Measurements from ENCODE around the gene GIMAP6. TPM values are rescaled to one million over a fixed set of nuclear protein-coding genes. Genes with fewer than 3 reads are reported as not detected.
"Not testable (repeated sequence)": the region's sequence is repeated elsewhere in the genome, so short reads cannot be mapped to it uniquely, and the experiment has no call there.

Gene GIMAP6
- not detected in 2 replicates for total RNA-seq
- not detected for polyA plus RNA-seq (2012)

DNA sequence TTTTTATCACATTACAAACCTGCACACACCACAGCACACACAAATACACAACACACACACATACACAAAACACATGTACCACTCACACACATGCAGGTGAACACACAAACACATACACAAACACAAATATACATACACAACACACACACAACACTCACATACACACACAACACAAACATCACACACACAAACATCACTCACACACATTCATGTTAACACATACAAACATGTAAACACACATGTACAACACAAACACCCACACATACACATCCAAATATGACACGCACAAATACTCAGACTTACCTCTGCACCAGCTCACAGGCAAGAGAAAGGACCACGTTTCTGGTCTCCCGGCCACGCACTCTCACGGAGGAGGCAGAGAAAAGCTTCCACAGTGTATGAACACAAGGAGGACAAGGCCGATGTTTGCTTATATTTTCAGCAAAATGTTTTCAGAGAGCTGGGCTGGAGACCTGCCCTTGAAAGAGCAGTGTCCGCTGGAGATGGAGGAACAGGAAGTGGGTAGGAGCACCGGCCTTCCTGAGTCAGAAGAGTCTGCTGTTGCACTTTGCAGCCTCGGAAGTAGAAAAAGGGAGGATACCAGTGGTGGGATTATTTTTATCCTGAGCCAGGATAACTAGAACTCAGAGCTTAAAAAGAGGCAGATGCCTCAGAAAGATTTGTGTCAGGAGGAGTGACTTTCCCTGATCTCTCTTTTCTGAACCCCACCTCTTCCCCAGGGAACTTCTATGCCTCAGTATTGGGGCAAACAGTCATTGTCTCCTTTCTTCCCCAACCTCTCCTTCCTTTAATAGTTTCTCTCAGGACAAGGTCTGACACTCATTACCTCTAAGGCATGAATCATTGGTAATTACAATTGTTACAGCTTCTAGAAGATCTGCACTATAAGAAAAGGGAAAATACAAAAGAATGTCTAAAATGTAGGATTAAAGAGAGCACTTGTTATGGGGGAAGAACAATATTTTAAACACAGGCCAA, at the start of gene GIMAP6:
Gene GIMAP6 (minus strand): TSS at position 520 of the 999 bp plus-strand sequence. CDS start 2,243 bp downstream, outside the sequence.
- no peak for DNase-seq (ENCODE audit: low read depth)

DNA sequence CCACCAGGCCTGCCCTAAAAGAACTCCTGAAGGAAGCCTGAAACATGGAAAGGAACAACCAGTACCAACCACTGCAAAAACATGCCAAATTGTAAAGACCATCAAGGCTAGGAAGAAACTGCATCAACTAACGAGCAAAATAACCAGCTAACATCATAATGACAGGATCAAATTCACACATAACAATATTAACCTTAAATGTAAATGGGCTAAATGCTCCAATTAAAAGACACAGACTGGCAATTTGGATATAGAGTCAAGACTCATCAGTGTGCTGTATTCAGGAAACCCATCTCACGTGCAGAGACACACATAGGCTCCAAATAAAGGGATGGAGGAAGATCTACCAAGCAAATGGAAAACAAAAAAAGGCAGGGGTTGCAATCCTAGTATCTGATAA, 48.2 kb upstream of the GIMAP6 start:
- DNase-seq (ENCODE audit: low read depth) = not testable (repeated sequence)

DNA sequence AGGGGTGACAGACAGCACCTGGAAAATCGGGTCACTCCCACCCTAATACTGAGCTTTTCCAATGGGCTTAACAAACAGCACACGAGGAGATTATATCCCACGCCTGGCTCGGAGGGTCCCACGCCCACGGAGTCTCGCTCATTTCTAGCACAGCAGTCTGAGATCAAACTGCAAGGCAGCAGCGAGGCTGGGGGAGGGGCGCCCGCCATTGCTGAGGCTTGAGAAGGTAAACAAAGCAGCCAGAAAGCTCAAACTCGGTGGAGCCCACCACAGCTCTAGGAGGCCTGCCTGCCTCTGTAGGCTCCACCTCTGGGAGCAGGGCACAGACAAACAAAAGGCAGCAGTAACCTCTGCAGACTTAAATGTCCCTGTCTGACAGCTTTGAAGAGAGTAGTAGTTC, 46.4 kb upstream of the GIMAP6 start:
- not testable (repeated sequence) for DNase-seq (ENCODE audit: low read depth)

DNA sequence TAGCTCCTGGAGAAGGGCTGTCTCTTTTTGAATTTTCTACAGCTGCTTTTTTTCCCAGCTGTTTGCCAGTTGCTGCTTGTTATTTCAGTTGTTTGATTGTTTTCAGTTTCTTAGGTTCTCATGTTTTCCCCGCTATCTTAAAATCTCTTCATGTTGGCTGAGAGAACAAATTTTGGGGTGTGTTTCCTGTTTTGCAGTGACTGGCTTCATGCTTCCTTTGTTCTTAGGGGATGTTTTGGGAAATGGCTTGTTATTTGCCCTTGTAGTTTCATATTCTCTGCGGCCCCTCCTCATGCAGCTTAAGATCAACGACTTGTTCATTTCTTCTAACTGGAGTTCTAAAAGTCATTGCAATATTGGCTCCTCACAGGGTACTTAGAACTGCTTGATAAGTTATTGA, 44.7 kb upstream of the GIMAP6 start:
- DNase-seq (ENCODE audit: low read depth) = peak; percentile 3

DNA sequence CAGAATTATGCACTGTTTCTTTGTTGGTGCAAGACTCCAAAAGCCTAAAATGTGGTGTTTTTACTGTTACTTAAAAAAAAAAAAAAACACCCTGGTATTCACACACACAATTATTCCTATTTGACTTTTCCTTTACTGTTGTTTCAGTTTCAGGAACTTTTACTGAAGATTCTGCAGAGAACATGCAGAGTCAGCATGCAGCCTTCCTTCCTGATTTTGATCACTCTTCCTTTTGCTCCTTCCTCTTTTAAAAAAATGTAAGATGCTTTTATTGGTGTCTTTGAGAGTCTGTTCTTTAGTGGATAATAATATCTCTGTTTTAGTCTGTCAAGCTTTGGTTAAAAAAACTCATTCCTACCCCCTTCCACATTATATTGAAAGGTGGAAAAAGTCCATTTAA, 44.1 kb upstream of the GIMAP6 start:
- not testable (repeated sequence) for DNase-seq (ENCODE audit: low read depth)

DNA sequence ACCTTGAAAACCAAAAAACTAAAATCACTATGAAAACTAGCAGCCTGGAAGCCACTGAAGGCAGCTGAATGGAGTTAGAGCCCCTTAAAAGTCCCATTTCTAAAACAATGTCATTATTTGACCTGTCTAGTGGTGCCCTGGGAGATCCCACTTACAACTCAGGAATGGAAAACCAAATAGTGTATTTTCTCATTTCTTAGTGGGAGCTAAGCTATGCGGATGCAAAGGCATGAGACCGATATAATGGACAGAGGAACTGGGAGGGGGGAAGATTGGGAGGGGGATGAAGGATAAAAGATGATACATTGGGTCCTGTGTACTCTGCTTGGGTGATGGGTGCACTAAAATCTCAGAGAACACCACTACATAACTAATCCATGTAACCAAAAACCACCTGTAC, 43.5 kb upstream of the GIMAP6 start:
- DNase-seq (ENCODE audit: low read depth) = no peak

DNA sequence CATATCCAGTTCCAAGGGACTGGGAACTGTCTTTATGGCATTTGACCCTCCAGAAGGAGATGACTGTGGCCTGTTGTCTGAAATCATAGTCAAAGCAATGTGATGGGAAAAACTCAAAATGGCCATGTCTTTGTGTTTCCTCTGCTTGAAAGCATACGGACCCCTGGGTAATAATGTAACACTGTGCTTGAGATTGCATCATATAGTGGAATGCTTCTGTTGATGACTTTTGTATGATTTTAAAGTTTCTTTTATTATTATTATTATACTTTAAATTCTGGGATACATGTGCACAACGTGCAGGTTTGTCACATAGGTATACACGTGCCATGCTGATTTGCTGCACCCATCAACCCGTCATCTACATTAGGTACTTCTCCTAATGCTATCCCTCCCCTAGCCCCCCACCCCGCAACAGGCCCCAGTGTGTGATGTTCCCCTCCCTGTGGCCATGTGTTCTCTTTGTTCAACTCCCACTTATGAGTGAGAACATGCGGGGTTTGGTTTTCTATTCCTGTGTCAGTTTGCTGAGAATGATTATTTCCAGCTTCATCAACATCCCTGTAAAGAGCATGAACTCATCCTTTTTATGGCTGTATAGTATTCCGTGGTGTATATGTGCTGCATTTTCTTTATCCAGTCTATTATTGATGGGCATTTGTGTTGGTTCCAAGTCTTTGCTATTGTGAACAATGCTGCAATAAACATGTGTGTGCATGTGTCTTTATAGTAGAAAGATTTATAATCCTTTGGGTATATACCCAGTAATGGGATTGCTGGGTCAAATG, 39.8 kb upstream of the GIMAP6 start:
- not testable (repeated sequence) for DNase-seq (ENCODE audit: low read depth)

DNA sequence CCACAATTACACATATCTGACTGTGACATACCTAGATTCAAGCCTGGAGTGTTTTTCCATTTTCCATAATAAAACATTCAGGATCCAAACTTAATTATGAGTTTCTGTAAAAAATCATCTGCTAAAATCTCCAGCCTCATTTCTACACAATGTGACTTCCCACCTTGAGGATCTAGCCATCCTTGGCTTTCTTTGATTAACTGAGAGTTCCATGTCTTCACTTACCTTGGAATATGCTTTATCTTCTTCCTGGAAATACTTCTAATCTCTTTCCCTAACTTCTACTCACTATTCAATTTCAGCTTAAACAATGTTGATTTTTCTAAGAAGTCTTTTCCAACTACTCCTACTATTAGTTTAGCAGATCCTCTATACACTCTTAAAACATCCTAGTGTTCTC, 36.8 kb upstream of the GIMAP6 start:
- no peak for DNase-seq (ENCODE audit: low read depth)

DNA sequence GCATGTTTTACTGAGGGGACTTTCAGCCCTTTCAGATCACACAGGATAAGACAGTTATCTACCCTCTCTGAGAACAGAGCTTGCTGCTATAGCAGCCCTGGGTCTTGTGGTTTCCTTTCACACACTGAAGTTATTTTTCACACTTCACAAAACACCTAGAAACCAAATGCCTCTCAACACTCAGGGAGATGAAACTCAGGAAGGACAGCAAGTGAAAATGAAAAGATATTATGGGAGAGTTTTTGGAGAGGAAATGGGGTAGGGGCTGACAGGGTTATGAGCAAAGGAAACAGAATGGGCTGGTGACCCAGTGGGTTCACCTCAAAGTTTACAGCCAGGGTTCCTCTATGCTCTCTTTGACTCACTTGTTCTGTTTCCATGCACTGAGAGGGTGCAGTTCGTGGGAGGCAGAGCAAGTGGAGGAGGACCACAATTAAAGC, 36.3 kb upstream of the GIMAP6 start:
- DNase-seq (ENCODE audit: low read depth) = no peak

DNA sequence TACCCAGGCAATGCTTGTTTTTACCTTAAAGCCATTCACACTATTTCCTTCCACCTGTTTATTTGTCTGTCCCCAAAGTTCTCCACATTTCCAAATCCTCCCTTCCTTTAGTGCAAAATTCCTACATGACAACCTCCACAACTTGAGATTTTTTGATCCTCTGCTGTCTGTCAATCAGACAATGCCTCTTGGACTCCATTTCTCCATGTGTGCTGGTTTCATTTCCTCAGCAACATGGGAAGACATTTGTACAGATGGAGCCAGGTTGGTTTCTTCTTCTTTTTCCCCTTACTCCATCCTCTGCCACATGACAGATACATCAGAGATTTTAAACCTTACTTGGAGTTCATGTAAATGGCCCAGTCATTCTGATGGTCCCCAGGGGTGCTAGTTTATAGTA, 34.2 kb upstream of the GIMAP6 start:
- DNase-seq (ENCODE audit: low read depth) = no peak

DNA sequence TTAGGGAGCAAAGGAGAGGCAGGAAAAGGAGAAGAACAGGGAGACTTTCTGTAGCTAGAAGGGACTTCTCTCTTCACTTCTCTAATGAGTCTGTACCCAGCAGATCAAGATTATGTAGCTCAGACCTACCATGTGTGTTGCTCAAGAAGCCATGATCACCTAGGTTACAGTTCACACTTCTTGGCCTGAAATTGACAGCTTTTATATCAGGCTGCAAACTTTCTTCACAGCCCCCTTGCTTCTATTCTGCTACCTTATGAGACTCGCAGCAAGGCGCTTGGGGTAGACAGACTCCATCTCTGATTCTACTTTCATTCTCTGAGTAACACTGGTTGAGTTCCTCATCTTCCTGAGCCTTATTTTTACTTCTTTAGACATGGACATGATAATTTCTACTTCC, 33.7 kb upstream of the GIMAP6 start:
- DNase-seq (ENCODE audit: low read depth) = no peak

DNA sequence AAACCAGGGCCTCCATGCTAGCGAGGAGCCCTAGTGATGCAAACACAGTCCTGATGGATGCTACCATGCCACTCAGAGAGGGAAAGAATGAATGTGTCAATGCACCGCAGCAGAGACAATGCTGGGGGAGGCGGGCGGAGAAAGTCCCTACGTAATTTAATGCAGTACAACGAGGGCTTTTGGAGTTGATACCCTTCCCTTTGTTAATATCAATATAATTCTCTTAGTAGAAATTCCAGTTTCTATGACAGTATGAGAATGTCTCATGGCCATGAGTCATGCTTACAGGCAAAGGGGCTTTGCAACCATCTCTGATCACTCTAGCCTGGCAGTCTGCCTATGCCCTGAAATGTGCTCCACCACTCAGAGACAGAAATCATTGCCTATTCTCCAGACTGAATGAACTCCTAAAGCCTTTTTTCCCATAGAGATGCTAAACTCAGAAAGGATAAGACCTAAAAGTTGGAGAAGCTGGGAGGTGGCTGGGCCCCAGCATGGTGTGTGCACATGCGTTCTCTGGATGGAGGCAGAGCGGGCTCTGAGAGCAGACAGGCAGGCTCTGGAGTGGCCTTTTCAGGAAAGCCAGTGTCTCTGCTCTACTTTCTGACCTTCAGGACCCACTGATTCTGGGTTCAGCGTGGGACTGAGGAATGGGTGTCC, 33.0 kb upstream of the GIMAP6 start:
- no peak for DNase-seq (ENCODE audit: low read depth)

DNA sequence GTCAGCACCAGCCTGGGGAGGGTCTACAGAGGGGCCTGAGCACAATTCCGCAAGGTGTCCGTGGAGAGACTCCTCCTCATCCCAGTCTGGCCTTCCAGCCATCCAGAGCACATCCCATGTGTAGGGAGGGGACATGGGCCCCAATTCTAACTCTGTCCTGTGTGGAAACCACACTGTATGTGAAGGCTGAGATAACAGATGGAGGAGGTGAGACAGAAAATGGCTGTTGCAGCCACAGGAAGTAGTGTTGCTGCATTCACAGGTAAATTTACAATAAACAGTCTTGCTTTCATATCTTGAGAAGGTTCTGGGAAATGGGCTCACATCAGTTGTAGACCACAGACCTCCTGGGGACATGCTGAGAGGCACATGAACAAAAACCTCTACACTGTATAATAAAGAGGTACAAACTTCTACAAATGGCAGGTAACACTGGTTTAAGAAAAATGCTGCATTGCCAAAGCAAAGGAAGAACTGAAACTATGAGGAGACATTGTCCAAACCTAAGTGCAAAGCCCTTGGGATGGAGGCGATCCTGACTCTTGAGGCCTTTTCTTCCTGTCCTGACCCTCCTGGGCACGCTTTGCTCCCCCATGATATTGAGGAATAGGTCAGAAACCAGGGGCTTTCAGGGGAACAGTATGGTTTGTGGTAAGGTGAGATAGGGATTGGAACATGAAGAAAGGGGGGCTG, 31.8 kb upstream of the GIMAP6 start:
- DNase-seq (ENCODE audit: low read depth) = no peak

DNA sequence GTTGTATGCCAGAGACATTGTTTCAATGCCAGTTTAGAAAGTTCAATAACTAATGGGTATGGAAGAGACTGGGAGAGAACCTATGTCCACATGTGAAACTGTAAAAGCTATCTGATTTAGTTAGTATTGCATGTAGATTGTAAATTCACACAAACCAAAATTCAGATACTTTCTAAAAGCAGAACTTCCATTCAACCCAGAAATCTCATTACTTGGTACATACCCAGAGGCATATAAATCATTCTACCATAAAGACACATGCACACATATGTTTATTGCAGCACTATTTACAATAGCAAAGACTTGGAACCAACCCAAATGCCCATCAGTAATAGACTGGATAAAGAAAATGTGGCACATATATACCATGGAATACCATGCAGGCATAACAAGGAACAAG, 30.6 kb upstream of the GIMAP6 start:
- DNase-seq (ENCODE audit: low read depth) = not testable (repeated sequence)

DNA sequence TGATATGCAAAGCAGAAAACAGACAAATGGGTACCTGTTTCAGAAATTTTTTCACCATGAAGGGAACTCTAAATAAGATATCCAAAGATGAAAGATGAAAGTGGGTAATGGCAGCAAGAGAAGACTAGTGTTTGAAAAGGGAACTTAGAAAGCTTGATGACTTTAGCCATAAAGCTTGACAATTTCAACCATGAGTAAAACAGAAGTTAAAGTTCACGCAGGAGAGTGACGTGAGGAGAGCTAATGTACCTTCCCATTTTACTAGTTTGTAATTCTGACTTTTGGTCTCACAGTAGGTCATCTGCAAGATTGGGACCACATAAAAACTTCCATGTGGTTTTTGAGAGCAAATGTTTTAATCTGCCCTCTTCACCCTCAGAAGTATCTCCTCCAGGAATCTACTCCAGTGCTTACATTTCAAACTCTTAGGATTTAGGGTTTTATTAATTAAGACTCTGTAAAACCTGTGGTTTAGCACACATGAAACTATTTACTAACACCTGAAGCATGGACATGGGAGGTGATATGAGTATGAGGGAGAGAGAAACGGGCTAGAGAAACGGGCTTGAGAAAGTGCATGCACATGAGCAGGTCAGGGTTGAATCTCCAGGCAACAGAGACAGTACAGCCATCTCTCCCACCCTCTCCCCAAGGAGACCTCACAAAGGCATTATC, 28.9 kb upstream of the GIMAP6 start:
- DNase-seq (ENCODE audit: low read depth) = no peak

DNA sequence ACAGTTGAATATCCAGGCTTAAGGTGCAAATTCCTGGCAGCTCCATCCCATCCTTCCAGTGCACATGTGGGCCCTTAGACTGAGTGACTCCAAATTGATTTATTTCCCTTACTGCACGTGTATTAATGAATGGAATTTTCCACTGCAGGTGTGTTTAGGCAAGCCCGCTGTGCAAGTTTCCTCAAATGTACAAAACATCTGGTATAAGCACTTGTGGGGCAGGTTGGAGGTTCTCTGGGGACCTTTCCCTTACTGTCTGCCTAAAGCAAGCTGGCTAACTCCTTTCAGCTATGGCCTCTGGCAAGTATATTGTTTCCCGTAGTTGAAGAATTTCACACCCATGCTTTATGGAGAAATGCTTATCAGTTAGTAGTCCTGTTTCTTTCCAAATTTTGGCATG, 25.3 kb upstream of the GIMAP6 start:
- DNase-seq (ENCODE audit: low read depth) = no peak

DNA sequence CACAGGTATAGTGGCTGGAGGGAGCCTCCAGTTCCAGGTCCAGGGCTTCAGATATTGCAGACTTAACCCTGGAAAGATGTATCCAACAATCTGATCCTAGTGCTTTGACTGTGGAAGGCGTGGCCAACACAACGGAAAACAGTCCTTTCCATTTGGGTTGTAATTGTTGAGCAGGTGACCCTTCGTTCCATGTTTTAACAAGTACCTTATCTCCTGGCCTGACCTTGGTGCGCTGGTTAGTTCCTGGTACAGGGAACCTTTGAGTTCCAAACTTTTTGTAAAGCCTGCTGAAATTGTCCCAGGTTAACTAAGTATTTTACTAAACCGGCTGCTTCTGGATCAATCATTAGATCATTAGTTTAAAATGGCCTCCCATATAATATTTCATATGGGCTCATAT, 23.9 kb upstream of the GIMAP6 start:
- no peak for DNase-seq (ENCODE audit: low read depth)

DNA sequence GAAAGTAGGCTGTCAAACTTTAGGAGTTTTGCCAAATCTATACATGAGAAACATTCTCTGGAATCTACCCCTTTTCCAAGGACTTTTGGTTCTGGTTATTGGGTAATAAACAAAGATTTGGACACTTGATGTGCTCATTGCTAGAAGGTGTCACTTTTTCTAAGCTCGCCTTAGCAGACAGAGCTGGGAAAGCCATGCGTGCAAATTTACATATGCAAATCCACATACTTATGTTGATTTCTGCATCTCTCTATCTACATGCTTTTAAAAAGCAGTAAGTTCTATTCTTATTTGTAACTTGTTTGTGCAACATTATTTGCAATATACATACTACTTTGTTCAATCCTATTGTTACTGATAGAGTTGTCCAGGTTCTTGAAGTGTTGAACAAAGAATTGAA, 22.5 kb upstream of the GIMAP6 start:
- DNase-seq (ENCODE audit: low read depth) = no peak

DNA sequence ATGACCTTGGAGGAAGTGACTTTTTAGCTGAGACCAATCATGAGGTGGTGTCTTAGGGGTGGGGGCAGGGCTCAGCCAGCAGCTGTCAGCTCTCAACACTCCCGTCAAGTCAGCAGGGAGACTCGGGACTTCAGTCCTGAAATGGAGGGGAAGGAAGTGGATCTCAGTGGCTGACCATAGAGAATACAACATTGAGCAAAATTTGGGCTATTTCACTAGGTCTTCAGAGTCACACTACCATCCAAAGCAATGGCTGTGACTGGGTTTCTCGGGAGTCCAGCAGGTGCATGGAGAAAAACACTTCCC, 16.8 kb upstream of the GIMAP6 start:
- DNase-seq (ENCODE audit: low read depth) = no peak

DNA sequence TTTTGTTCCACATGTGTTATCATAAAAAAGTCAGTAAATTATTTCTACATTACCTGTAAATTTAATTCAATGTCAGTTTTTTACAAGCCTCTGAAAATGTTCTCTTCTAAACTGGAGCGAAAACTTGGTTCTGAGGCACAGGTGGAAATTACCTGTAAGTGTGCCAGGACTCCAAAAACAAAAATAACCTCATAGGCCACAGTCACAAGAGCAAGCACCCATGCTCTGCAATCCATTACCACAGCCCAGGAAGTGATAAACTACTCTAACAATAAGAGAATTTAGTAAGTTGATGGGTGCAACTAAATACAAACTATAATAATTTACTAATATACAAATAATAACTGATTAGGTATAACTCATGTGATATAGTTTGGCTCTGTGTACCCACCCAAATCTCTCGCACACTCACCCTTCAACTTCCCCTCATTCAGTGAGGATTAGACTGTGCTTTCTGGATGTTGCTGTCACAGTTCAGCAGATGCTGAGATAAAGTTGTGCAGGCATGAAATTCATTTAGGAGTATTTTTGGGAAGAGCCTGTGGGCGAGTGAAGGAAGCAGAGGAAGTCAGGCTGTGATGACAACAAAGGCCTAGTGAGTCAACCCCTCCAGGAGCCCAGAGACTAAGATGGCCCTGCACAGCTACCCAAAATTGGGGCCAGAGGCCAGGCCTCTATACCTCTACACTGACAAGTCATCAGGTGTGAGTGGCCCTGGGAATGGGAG, 16.3 kb upstream of the GIMAP6 start:
- no peak for DNase-seq (ENCODE audit: low read depth)
